ENCODE measurements around the gene CCDC184.

CCDC184 gene

GRCh38 chr12:48175613-48176416 lies 7.6 kb upstream of the CCDC184 start:
- Histone ChIP-seq H3K9ac (no peak overlapping the region), H3K79me2 (ENCODE audit: insufficient read depth, low read depth) (no peaks in the 10 kb centered on the region), H3K4me3 (IDR thresholded peaks at IDR 0.05; ENCODE audit: insufficient read depth, low read depth, low read length) (no peak overlapping the region), H3K27ac (no peak overlapping the region), H2AFZ (ENCODE audit: low read depth) (peak overlapping the region; percentile 9; the same call in 1 of the 2 replicates), H3K36me3 (ENCODE audit: insufficient read depth) (no peaks in the 10 kb centered on the region), H3K27me3 (ENCODE audit: insufficient read depth, low read depth) (no peaks in the 10 kb centered on the region), H4K20me1 (ENCODE audit: insufficient read depth) (no peaks in the 10 kb centered on the region), H3K4me2 (peak overlapping the region; percentile 13; the same call in 1 of the 2 replicates), H3K4me1 (ENCODE audit: low read depth, poor library complexity, severe bottlenecking) (peaks cover 28% of the 10 kb centered on the region)
- TF ChIP-seq, protein P1, sequence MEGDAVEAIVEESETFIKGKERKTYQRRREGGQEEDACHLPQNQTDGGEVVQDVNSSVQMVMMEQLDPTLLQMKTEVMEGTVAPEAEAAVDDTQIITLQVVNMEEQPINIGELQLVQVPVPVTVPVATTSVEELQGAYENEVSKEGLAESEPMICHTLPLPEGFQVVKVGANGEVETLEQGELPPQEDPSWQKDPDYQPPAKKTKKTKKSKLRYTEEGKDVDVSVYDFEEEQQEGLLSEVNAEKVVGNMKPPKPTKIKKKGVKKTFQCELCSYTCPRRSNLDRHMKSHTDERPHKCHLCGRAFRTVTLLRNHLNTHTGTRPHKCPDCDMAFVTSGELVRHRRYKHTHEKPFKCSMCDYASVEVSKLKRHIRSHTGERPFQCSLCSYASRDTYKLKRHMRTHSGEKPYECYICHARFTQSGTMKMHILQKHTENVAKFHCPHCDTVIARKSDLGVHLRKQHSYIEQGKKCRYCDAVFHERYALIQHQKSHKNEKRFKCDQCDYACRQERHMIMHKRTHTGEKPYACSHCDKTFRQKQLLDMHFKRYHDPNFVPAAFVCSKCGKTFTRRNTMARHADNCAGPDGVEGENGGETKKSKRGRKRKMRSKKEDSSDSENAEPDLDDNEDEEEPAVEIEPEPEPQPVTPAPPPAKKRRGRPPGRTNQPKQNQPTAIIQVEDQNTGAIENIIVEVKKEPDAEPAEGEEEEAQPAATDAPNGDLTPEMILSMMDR (conservative IDR thresholded peaks at IDR 0.05; ENCODE audit: low read depth, low read length) = no peak

DNA sequence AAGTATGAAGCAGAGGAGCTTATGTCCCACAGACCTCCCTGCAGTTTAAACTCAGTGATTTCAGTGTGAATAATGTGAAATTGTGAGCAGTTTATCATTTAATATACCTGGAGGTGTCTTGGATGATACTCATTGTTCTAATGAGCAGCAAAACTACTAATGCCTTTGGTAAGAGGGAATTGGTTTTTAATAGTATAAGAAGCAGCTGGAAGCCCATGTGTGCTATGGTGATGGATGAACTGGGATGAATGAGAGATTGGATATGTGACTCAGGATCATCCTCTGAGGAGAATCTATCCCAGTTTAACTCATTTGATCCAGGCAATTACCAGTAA lies 7.1 kb upstream of the CCDC184 start:
- Histone ChIP-seq H3K4me1 (ENCODE audit: low read depth, poor library complexity, severe bottlenecking) (peaks cover 28% of the 10 kb centered on the region), H4K20me1 (ENCODE audit: insufficient read depth) (no peaks in the 10 kb centered on the region), H3K9ac (no peak overlapping the region), H2AFZ (ENCODE audit: low read depth) (no peak overlapping the region), H3K36me3 (ENCODE audit: insufficient read depth) (no peaks in the 10 kb centered on the region), H3K4me3 (IDR thresholded peaks at IDR 0.05; ENCODE audit: insufficient read depth, low read depth, low read length) (no peak overlapping the region), H3K27me3 (ENCODE audit: insufficient read depth, low read depth) (no peaks in the 10 kb centered on the region), H3K27ac (no peak overlapping the region), H3K79me2 (ENCODE audit: insufficient read depth, low read depth) (no peaks in the 10 kb centered on the region), H3K4me2 (peak overlapping the region; percentile 13; the same call in 1 of the 2 replicates)
- TF ChIP-seq, protein P1 (conservative IDR thresholded peaks at IDR 0.05; ENCODE audit: low read depth, low read length) = no peak

DNA sequence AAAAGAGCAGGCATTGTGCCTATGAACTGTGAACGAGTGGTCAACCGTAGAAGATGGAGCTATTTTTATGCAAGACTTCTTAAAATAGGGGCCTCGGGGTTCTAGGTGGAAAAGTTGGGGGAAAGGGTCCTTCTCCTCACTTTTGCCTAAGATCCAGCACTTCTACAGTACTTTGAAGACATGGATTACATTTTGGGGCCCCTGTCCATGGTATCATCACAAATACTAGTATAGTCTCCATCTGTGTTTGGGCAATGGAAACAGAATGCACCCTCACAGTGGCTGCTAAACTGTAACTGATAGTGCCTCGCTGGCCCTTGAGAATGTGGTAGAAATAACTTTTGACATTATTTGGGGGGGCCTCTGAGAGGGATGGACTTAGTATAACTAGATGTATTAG lies 5.5 kb upstream of the CCDC184 start:
- Histone ChIP-seq H3K36me3 (ENCODE audit: insufficient read depth) (no peaks in the 10 kb centered on the region), H3K4me2 (no peak overlapping the region; the same call in 1 of the 2 replicates), H3K4me3 (IDR thresholded peaks at IDR 0.05; ENCODE audit: insufficient read depth, low read depth, low read length) (no peak overlapping the region), H4K20me1 (ENCODE audit: insufficient read depth) (no peaks in the 10 kb centered on the region), H3K9ac (no peak overlapping the region), H3K79me2 (ENCODE audit: insufficient read depth, low read depth) (no peaks in the 10 kb centered on the region), H2AFZ (ENCODE audit: low read depth) (no peak overlapping the region), H3K27me3 (ENCODE audit: insufficient read depth, low read depth) (no peaks in the 10 kb centered on the region), H3K27ac (no peak overlapping the region), H3K4me1 (ENCODE audit: low read depth, poor library complexity, severe bottlenecking) (peaks cover 34% of the 10 kb centered on the region)
- TF ChIP-seq, protein P1 (conservative IDR thresholded peaks at IDR 0.05; ENCODE audit: low read depth, low read length) = no peak

DNA sequence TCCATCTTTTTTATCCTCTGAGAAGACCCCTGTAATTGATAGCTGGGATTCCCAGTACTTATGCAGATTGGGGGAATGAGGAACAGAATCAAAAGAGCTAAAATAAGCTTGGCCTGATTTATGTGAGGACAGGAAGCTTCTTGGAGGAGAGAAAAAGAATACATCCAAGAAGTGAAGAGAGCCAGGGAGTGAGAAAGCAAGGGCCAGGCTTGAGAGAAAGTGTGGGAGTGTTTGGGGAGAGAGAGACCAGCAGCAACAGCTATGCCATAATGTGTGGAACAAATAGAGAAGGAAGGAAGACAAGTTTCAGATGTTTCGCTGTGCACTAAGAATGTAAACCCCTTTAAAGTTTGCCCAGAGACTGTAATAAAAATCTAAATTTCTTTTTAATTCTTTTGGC lies 4.0 kb upstream of the CCDC184 start:
- Histone ChIP-seq H3K9ac (no peak overlapping the region), H3K4me2 (no peak overlapping the region), H3K4me3 (IDR thresholded peaks at IDR 0.05; ENCODE audit: insufficient read depth, low read depth, low read length) (no peak overlapping the region), H3K27me3 (ENCODE audit: insufficient read depth, low read depth) (no peaks in the 10 kb centered on the region), H3K79me2 (ENCODE audit: insufficient read depth, low read depth) (no peaks in the 10 kb centered on the region), H2AFZ (ENCODE audit: low read depth) (no peak overlapping the region), H3K27ac (no peak overlapping the region), H3K4me1 (ENCODE audit: low read depth, poor library complexity, severe bottlenecking) (peaks cover 34% of the 10 kb centered on the region), H3K36me3 (ENCODE audit: insufficient read depth) (no peaks in the 10 kb centered on the region), H4K20me1 (ENCODE audit: insufficient read depth) (no peaks in the 10 kb centered on the region)
- TF ChIP-seq, protein P1 (conservative IDR thresholded peaks at IDR 0.05; ENCODE audit: low read depth, low read length) = no peak

All from KMS-11 (cell line).